GM21786 (cell line): ENCODE data around the gene UBXN1.
"Not testable (repeated sequence)": the region's sequence is repeated elsewhere in the genome, so short reads cannot be mapped to it uniquely, and the experiment has no call there.

ENCODE experiments used
- ATAC-seq: cut with Tn5 transposase; IDR thresholded peaks from one replicate; pipeline ENCODE4 v1.9.1; 2021; ENCODE audit not compliant: unreplicated experiment

The UBXN1 gene

DNA sequence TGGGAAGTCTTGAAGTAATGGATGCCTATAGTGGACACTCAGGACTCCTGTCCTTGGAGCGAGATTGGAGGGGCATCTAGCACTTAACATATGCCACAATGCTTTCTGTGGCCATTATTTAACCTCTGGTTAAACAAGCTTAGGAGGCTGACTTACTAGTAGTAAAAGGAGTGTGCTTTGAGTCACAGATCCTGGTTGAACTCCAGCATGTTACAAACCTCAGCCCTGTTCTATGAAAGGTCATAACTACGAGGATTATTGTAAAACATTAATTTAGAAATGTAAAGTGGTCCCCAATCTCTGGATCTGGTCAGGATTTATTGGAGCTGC lies 5.7 kb downstream of the UBXN1 start:
- no peak for ATAC-seq

DNA sequence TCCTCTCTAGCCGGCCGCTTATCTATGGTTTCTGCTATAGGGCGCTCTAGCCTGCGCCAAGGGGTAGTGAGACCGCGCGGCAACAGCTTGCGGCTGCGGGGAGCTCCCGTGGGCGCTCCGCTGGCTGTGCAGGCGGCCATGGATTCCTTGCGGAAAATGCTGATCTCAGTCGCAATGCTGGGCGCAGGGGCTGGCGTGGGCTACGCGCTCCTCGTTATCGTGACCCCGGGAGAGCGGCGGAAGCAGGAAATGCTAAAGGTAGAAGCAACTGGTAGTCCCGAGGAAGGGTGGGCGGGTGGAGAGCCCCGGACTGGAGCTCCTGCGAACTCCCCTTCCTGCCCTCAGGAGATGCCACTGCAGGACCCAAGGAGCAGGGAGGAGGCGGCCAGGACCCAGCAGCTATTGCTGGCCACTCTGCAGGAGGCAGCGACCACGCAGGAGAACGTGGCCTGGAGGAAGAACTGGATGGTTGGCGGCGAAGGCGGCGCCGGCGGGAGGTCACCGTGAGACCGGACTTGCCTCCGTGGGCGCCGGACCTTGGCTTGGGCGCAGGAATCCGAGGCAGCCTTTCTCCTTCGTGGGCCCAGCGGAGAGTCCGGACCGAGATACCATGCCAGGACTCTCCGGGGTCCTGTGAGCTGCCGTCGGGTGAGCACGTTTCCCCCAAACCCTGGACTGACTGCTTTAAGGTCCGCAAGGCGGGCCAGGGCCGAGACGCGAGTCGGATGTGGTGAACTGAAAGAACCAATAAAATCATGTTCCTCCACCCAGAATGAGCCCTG lies 7.1 kb downstream of the UBXN1 start, which contains the start of the genes LBHD1 and UQCC3:
TSS of gene LBHD1 (minus strand) at position 660 of the 782 bp plus-strand sequence. CDS start 2,236 bp downstream, outside the sequence.
TSS of gene UQCC3 (plus strand) at position 66 of the 782 bp plus-strand sequence. CDS start at position 139, 73 bp downstream.
- ATAC-seq = peak; percentile 58

DNA sequence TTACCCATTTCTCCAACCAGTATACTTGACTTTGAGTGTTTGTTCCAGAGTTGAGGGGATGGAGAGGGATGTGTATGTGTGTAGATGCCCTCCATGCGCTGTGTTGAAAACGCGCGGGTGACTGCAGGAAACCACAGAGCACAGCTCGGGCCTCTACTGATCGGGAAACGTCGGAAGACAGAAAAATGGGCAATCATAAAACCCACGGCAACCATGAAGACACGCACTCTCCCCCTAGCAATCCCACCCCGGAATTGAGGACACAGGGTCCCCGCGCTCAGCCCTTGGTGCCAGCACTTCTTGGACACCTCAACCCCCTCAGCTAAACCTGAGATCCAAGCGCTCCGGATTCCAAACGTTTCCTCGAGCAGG lies 7.7 kb downstream of the UBXN1 start:
- ATAC-seq = no peak

DNA sequence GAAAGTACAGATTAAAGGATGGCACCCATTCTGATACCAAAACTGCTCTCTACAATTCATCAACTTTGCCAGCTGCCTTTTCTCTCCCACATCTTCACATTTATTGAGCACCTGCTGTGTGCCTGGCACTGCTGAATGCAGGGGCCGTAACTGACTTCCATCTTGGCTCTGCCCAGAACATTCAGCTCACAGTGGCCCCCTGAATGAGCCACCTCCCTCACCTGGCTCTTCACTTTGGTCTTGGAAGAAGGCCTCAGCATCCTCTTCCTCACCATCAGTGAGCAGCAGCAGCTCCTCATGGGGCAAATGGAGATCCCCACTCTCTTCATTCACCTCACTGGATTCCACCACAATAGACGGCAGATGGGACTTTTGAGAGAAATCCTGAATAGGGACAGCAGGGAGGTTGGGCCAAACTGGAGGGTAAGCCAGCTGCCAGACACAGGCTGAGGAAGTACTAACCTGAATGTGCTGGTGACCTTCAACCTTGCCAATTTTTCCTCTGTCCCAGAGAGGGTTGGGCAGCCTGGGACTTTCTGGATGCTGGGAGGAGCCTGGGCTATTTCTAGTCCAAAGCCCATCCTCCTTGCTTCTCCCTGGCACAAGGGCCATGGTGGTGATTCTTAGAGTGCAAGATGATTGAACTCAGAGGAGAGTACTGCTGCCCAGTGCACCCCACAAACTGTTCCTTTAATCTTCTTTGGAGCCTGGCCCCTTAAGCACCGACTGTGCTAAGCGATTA lies 9.3 kb downstream of the UBXN1 start:
- ATAC-seq = no peak

DNA sequence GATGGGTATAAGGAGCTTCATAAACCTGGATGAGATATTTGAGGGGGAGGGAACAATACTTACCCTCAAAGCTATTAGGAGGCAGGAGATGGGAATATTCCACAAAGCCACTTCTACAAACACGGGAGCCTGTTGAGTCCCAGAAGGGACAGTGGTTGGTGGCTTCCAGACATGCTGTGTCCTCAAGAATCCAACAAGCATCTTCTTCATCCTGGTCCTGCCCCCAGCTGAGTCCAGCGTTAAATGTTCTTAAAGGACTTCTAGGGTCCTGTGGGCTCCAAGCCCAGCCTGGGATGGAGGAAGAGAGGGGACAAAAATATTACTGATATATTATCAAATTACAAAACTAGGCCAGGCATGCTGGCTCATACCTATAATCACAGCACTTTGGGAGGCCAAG lies 11.4 kb downstream of the UBXN1 start:
- no peak for ATAC-seq

DNA sequence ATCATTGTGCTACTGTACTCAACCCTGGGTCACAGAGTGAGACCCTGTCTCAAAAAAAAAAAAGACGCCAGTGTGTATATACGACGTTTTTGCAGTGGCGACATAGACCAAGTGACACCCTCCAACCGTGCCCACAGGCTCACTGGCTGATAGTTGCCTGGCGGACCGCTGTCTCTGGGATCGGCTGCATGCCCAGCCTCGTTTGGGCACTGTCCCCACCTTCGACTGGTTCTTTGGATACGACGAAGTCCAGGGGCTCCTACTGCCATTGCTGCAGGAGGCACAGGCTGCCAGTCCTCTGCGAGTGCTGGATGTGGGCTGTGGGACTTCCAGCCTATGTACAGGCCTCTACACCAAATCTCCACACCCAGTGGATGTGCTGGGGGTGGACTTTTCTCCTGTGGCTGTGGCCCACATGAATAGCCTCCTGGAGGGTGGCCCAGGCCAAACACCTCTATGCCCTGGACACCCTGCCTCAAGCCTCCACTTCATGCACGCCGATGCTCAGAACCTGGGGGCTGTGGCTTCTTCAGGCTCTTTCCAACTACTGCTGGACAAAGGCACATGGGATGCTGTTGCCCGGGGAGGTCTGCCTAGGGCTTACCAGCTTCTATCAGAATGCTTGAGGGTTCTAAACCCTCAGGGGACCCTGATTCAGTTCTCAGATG lies 12.5 kb downstream of the UBXN1 start:
- no peak for ATAC-seq

DNA sequence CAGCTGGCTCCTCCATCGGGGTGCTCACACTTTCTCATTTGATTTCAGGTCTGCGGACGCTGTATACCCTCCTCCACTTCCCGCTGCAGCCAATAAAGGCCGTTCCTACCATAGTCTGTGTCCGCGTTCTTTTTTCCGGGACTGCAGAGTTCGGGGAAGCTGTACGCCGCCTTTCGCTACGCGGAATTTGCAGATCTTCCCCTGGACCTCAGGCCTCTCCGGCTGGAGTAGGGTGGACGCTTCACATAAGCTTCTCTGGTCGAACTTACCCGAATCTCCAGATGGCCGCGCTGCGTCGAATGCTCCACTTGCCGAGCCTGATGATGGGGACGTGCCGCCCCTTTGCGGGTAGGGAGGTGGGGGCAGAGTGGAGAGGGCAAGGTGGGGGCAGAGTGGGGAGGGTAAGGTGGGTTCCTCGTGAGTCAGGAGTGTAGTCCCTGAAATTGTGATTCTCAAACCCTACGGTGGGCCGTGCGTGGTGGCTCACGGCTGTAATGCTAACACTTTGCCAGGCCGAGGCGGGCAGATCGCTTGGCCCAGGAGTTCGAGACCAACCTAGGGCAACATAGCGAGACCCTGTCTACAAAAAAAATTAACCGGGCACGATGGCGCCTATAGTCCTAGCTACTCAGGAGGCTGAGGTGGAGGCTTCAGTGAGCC lies 13.1 kb downstream of the UBXN1 start:
- ATAC-seq = peak; percentile 16

DNA sequence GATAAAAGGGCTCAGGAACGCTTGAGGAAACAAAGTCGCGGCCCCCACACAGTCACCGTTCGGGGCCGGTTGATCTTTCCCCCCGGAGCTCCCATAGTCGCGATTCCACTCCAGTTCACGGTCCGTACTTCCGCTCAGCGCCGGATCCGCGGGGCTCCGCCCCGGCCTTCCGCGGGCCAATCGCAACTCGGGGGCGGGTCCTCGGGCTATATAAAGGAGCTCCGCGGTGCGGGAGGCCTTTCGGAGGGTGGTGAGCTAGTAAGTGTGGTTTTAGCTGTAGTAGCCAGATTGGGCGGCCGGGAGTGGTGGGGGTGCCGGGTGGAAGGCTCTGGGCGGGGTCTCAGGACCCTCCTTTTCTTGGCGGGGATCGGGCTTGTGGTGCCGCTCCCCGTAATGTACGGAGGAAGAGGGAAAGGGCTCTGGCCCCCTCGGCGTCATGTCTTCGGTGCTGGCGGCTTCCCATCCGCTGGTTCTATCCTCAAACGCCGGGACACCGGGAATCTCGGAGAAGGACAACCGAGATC lies 13.7 kb downstream of the UBXN1 start, which contains the start of the genes C11orf98 and CSKMT:
TSS of gene C11orf98 (minus strand) at position 136 of the 524 bp plus-strand sequence. CDS start at position 95, 41 bp downstream.
TSS of gene CSKMT (plus strand) at position 238 of the 524 bp plus-strand sequence. CDS start 568 bp downstream, outside the sequence.
- peak; percentile 71 for ATAC-seq

DNA sequence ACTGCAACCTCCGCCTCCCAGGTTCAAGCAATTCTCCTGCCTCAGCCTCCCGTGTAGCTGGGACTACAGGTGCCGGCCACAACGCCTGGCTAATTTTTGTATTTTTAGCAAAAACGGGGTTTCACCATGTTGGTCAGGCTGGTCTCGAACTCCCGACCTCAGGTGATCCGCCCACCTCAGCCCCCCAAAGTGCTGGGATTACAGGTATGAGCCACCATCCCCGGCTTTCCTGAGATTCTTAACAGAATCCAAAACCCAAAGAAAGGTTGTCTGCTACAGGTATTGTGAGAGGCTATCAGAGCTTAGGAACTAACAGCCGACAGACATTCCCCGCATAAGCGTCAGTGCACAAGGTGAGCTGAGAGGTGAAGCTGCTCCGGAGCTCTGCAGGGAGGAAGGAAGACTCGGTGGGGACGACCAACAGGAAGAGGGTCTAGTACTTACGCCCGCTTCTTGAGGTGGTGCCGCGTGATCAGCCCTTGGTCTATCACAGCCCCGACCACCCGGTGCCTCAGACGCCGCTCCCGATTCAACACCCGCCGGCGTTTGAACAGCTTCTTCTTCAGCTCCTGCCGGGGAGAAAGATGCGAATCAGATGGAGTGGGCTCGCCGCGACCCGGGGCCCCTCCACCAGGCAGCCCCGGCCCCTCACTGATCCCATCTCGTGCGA lies 14.3 kb downstream of the UBXN1 start:
- ATAC-seq = peak; percentile 25

DNA sequence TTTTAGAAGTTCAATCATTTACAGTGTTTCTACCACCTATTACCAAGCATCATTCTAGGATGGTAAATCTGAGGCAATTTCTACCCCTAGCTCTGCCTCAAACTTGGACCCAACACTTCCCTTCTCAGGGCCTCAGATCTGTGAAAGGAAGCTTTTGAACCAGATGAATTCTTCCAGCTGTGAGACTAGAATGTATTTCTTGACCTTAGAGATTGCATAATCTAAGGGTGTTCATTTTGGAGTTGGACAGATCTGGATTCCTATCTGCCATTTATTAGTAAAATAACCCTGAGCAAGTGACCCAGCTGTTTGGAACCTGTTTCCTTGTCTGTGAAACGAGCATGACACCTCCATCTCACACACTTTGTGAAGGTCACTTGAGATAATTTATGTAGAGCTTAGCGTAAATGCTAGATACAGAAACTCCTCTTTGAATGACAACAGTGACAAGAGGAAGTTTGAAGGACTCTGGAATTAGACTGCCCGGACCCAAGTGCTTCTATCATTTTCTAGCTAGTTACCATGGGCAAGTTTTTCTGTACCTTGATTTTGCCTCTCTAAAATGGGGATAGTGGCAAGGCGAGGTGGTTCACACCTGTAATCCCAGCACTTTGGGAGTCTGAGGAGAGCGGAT lies 22.0 kb downstream of the UBXN1 start:
- ATAC-seq = no peak

DNA sequence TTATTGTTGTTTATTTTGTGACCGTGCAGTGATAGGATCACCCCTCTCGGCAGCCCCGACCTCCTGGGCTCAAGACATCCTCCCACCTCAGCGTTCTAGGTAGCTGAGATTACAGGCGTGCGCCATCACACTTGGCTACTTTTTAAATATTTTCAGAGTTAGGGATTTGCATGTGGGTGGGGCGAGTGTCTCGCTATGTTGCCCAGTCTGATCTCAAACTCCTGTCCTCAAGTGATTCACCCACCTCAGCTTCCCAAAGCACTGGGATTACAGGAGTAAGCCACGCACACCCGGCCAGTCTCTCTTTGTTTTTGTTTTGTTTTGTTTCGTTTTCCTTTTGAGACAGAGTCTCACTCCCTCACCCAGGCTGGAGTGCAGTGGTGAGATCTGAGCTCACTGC lies 24.6 kb downstream of the UBXN1 start:
- no peak for ATAC-seq

DNA sequence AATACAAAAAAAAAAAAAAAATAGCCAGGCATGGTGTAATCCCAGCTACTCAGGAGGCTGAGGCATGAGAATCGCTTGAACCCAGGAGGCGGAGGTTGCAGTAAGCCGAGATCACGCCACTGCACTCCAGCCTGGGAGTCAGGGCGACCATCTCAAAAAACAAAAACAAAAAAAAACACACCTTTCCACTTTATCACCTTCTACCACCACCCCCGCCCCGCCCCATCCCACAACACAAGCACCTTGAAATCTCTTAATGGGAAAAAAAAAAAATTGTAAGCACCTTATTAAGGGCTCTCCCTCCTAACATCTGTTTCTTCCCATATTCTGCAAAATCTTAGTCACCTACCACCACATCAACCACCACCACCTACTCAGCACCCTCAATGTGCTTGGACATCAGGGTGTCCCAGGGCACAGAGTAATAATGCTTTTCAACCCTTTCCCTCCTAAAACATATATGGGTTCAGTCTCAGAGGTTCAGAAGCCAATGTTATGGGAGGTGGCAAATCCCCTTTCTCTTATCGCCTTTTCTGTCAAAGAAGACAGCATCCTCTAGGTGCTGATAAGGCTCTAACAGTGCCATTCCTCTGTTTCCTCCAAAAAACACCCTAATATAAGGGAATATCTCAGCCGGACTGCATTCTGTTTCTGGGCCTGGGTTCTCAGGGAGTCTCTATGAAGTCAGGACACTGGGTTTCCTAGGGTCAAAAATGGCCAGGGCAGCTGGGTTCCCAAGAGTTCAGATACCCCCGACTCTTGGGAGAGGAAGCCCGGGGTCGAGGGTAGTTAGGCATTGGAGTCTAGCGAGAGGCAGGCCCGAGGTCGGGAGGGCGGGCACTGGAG lies 26.5 kb downstream of the UBXN1 start:
- peak; percentile 25 for ATAC-seq

DNA sequence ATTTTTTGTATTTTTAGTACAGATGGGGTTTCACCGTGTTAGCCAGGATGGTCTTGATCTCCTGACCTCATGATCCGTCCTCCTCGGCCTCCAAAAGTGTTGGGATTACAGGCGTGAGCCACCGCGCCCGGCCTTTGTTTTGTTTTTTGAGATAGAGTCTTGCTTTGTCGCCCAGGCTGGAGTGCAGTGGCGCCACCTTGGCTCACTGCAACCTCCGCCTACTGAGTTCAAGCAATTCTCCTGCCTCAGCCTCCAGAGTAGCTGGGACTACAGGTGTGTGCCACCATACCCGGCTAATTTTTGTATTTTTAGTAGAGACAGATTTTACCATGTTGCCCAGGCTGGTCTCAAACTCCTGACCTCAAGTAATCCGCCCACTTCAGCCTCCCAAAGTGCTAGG lies 28.6 kb downstream of the UBXN1 start:
- not testable (repeated sequence) for ATAC-seq

DNA sequence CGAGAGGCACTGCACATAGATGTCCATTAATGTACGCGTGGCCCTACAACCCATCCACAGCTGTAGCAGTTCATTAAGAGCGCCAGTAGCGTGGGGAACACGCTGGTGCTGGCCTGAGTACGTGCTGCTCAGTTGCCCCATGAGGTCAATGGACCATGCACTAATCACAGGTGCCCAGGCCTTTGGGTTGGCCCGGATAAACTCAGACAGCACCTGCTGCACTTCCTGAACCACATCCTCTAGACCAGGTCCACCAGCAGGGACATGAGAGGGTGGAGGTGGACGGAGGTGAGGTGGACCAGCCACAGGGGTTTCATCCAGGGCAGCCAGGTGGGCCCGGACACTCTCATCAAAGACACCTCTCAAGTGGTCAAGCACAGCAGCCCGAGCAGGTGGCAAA lies 29.4 kb downstream of the UBXN1 start:
- no peak for ATAC-seq

DNA sequence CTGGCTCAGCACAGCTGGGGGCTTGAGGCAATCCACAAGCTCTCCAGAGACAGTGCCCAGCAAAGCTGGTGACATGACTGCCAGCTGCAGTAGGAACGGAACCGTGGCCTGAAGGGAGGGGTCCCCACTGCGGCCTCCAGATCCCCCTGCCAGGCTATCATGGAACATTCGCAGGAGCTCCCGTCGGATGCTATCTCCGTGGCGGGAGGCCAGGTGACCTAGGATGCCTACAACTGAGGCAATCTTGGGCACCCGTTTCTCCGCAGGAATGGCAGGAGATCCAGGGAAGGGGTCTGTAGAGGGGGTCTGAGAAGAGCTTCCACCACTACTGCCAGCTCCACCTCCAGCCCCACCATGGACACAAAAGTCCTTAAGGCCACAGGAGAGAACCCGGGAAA lies 29.9 kb downstream of the UBXN1 start:
- no peak for ATAC-seq

DNA sequence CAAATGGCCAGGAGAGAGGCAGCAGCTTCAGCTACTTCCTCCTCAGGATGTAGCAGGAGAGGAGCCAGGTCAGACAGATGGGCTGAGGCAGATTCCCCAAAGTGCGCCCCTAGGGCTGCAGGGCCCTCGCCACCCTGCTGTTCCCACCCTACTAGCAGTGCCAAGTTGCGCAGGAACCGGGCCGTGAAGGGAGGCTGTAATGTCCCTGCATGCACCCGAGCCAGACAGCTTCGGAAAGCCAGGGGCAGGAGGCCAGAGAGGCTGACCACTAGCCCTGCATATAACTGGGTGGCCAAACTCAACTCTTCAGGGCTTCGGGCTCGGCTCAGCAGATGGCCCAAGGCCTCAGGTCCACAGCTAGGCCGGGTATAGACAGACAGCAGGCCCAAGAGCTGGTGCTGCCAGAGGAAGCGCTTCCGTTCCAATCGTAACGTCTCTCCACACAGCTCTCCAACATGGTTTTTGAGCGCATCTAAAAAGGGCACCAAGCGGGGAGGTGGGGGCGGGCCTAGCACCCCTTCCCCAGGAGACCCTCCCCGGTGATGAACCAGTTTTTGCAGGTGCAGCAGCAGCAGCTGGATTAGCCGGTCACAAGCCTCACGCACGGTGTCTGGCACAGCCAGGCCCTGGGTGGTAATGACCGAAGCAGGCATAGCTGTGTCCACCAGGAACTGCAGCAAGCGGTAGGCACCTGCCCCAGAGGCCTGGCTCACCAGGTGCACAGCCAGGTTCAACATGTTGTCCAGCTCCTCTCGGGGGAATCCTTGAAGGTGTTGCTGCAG lies 30.5 kb downstream of the UBXN1 start:
- no peak for ATAC-seq

DNA sequence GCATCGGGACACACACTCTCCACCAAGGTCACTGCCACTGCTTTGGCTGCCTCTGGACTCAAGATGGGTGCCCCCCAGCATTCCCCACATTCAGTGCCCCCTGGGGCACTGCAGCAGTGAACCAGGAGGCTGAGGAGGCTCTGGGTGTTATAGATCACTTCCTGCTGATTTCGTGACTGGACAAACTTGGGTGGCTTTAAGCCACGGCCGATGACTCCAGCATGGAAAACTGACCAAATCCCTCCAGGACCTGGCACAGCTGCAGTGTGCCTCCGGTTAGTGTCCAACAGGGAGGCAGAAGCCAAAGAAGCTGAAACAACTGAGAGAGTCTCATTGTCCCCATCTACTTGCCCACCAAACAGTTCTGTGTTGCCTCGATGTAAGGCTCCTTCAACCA lies 31.3 kb downstream of the UBXN1 start:
- ATAC-seq = no peak
